ENCODE results near the gene EEF1E1.

- TF ChIP-seq JUN (IDR thresholded peaks at IDR 0.05) (no peak), NFE2L2 (conservative IDR thresholded peaks at IDR 0.05; ENCODE audit: low read length) (no peak), CTCF (IDR thresholded peaks at IDR 0.05) (no peak), CEBPB (IDR thresholded peaks at IDR 0.05) (no peak), POLR2A (IDR thresholded peaks at IDR 0.05; ENCODE audit: low read length) (no peak), E2F6 (IDR thresholded peaks at IDR 0.05; ENCODE audit: borderline replicate concordance, low read depth) (no peak), REST (IDR thresholded peaks at IDR 0.05) (no peak), USF2 (IDR thresholded peaks at IDR 0.05) (no peak), BCL3 (IDR thresholded peaks at IDR 0.05) (no peak), RAD21 (conservative IDR thresholded peaks at IDR 0.05 in 1 of 2, IDR thresholded peaks at IDR 0.05 in 1 of 2) (no peak), MAX (IDR thresholded peaks at IDR 0.05) (no peak)
Measured at GRCh38 chr6:8088886-8089285, 13.5 kb downstream of the EEF1E1 start.

Measured in A549 (cell line).